ENCODE measurements around the gene MRPS10. TPM values are rescaled to one million over a fixed set of nuclear protein-coding genes. Genes with fewer than 3 reads are reported as not detected.

Gene MRPS10
- total RNA-seq, 4 donors from 2014 or later, result 20.9 to 27.1 (median 25.8) TPM

- H3K4me3 ChIP-seq (ENCODE audit: low read depth, poor library complexity, severe bottlenecking), result no peak overlapping the region
- TF ChIP-seq, protein P1, sequence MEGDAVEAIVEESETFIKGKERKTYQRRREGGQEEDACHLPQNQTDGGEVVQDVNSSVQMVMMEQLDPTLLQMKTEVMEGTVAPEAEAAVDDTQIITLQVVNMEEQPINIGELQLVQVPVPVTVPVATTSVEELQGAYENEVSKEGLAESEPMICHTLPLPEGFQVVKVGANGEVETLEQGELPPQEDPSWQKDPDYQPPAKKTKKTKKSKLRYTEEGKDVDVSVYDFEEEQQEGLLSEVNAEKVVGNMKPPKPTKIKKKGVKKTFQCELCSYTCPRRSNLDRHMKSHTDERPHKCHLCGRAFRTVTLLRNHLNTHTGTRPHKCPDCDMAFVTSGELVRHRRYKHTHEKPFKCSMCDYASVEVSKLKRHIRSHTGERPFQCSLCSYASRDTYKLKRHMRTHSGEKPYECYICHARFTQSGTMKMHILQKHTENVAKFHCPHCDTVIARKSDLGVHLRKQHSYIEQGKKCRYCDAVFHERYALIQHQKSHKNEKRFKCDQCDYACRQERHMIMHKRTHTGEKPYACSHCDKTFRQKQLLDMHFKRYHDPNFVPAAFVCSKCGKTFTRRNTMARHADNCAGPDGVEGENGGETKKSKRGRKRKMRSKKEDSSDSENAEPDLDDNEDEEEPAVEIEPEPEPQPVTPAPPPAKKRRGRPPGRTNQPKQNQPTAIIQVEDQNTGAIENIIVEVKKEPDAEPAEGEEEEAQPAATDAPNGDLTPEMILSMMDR (IDR thresholded peaks at IDR 0.05), result no peak
- no peak for TF ChIP-seq POLR2A (IDR thresholded peaks at IDR 0.05)
- intact Hi-C loops (cut with DNase I; ENCODE audit: low total_unique reads), result no loop called here
- DNase-seq (ENCODE audit: low spot score in 2 of 2), result no peak
- WGBS, 2 donors, result 75 to 82% methylated on average over 9 of the region's 9 CpGs
Observed at GRCh38 chr6:42165016-42165415, 52.6 kb downstream of the MRPS10 start.

DNA sequence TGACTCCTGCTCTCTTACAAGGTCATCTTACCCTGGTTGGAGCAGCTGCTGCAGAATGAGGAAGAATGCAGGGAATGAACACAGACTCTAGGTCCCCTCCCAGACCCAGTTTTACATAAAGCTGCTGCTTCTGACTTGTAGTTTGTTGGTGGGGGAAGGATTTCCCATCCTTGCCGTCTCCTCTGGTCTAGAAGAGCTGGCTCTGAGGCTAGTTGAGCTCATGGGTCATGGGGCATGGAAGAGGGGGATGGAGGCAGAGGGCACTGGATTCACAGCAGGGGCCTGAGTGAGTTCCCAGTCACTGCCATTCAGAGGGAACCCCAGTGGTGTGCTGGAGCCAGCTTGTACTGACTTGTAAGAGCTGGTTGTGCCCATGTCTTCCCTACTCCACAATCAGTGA, 53.7 kb downstream of the MRPS10 start:
- intact Hi-C loops (cut with DNase I; ENCODE audit: low total_unique reads), result no loop called here
- no peak for DNase-seq (ENCODE audit: low spot score in 2 of 2)
- 45 to 57% methylated on average over 1 of the region's 1 CpG for WGBS, 2 donors

GRCh38 chr6:42162812-42163211, 54.8 kb downstream of the MRPS10 start:
- intact Hi-C loops (cut with DNase I; ENCODE audit: low total_unique reads), result no loop called here
- 85 to 91% methylated on average over 13 of the region's 13 CpGs for WGBS, 2 donors
- no peak for DNase-seq (ENCODE audit: low spot score in 2 of 2)
- no peak for TF ChIP-seq POLR2A (IDR thresholded peaks at IDR 0.05)
- TF ChIP-seq, protein P1 (IDR thresholded peaks at IDR 0.05), result no peak
- H3K4me3 ChIP-seq (ENCODE audit: low read depth, poor library complexity, severe bottlenecking), result no peak overlapping the region

More for the DNA sequence above, 53.7 kb downstream of the MRPS10 start:
- TF ChIP-seq, protein P1 (IDR thresholded peaks at IDR 0.05), result no peak
- no peak for TF ChIP-seq POLR2A (IDR thresholded peaks at IDR 0.05)
- H3K4me3 ChIP-seq (ENCODE audit: low read depth, poor library complexity, severe bottlenecking), result no peak overlapping the region

GRCh38 chr6:42162384-42162783, 55.3 kb downstream of the MRPS10 start:
- intact Hi-C loops (cut with DNase I; ENCODE audit: low total_unique reads), result no loop called here
- no peak for DNase-seq (ENCODE audit: low spot score in 2 of 2)
- no peak overlapping the region for H3K4me3 ChIP-seq (ENCODE audit: low read depth, poor library complexity, severe bottlenecking)
- TF ChIP-seq, protein P1 (IDR thresholded peaks at IDR 0.05), result no peak
- TF ChIP-seq POLR2A (IDR thresholded peaks at IDR 0.05), result no peak
- 76 to 80% methylated on average over 7 of the region's 7 CpGs for WGBS, 2 donors

DNA sequence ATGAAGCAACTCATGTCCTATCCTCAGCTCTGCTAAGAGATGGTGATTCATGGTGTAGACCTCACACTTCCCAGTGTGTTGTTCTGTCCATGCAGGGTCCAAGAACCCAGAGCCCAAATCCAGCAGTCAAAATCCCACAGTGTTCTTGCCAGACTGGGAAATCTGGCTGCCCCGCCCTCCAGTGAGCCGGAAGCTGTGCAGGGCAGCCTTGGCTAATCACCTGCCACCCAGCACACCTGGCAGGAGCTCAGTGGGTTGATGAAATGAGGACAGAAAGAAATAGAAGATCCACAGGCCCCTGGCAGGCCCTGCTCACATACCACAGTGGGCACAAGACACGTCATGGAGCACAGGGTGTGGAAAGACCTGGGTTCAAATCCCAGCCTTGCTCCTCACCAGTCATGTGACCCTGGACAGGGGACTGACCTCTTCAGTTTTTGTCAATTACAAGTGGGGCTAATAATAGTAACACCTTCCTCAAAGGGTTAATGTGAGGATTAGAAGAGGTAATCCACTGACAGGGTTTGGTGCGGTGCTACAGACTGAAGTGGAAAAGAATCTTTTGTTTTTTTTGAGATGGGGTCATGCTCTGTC, 58.1 kb downstream of the MRPS10 start:
- no peak overlapping the region for H3K4me3 ChIP-seq (ENCODE audit: low read depth, poor library complexity, severe bottlenecking)
- intact Hi-C loops (cut with DNase I; ENCODE audit: low total_unique reads), result no loop called here
- DNase-seq (ENCODE audit: low spot score in 2 of 2), result no peak
- 42 to 48% methylated on average over 4 of the region's 4 CpGs for WGBS, 2 donors
- TF ChIP-seq, protein P1 (IDR thresholded peaks at IDR 0.05), result no peak
- no peak for TF ChIP-seq POLR2A (IDR thresholded peaks at IDR 0.05)

GRCh38 chr6:42158631-42159030, 59.0 kb downstream of the MRPS10 start:
- no peak overlapping the region for H3K4me3 ChIP-seq (ENCODE audit: low read depth, poor library complexity, severe bottlenecking)
- DNase-seq (ENCODE audit: low spot score in 2 of 2), result no peak
- TF ChIP-seq POLR2A (IDR thresholded peaks at IDR 0.05), result no peak
- TF ChIP-seq, protein P1 (IDR thresholded peaks at IDR 0.05), result no peak
- intact Hi-C loops (cut with DNase I; ENCODE audit: low total_unique reads), result no loop called here
- WGBS, 2 donors, result 76 to 80% methylated on average over 2 of the region's 2 CpGs

Data from lower leg skin (tissue), 4 donors.